ENCODE results near the gene EYS.

Gene EYS

DNA sequence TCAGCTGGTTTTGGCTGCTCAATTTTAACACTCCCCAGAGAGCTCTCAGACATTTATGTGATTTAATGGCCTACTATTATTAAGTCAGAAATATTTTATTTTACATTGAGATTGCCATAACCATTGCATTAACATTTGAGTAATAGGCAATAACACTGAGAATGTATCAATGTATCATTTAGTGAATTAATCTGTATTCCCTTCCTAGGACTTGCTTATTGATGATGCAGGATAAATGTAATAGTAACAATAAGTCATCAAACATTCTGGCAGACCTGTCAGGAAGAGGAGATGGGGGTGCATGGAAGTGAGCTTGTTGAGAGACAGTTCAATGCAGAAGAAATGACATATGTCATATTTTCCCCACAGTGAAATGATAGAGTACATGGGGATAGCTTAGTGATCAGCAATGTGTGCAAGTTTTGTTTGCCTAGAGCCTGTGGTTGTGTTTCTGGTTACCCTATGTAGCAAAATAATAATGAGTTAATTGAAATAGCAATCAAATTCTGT lies 458.9 kb downstream of the EYS start:
- TF ChIP-seq, protein P1, sequence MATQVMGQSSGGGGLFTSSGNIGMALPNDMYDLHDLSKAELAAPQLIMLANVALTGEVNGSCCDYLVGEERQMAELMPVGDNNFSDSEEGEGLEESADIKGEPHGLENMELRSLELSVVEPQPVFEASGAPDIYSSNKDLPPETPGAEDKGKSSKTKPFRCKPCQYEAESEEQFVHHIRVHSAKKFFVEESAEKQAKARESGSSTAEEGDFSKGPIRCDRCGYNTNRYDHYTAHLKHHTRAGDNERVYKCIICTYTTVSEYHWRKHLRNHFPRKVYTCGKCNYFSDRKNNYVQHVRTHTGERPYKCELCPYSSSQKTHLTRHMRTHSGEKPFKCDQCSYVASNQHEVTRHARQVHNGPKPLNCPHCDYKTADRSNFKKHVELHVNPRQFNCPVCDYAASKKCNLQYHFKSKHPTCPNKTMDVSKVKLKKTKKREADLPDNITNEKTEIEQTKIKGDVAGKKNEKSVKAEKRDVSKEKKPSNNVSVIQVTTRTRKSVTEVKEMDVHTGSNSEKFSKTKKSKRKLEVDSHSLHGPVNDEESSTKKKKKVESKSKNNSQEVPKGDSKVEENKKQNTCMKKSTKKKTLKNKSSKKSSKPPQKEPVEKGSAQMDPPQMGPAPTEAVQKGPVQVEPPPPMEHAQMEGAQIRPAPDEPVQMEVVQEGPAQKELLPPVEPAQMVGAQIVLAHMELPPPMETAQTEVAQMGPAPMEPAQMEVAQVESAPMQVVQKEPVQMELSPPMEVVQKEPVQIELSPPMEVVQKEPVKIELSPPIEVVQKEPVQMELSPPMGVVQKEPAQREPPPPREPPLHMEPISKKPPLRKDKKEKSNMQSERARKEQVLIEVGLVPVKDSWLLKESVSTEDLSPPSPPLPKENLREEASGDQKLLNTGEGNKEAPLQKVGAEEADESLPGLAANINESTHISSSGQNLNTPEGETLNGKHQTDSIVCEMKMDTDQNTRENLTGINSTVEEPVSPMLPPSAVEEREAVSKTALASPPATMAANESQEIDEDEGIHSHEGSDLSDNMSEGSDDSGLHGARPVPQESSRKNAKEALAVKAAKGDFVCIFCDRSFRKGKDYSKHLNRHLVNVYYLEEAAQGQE (IDR thresholded peaks at IDR 0.05; ENCODE audit: insufficient read depth in 1 of 2, low read depth in 2 of 2, low read length in 2 of 2): no peak
- TF ChIP-seq FOXP2 (optimal IDR thresholded peaks at IDR 0.05; ENCODE audit: borderline replicate concordance, extremely low read depth, extremely low read length, insufficient read depth) (no peak), POLR2AphosphoS5 (IDR thresholded peaks at IDR 0.05; ENCODE audit: low read depth, low read length) (no peak), TAF1 (IDR thresholded peaks at IDR 0.05; ENCODE audit: borderline replicate concordance, insufficient read depth, low read length) (no peak), SIN3A (IDR thresholded peaks at IDR 0.05; ENCODE audit: borderline replicate concordance, insufficient read depth, low read length) (no peak)

DNA sequence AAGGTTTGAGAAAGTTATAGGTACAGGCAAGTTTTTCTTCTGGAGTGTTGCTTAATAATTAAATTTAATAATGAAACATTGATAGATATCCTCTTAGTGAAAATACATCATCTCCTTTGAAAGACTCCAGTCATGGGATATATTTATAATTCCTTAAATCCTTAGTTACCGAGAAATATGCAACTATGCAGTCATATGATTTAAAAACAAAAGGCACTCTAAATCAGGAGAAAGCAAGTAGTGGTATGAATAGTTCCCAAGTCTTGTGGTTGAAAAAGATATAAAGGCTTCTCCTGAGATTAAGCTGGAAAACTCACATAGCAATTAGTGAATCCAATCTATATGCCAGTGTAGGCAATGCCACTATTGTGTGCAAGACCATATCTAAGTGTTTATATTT lies 475.4 kb downstream of the EYS start:
- no peak for TF ChIP-seq TAF1 (IDR thresholded peaks at IDR 0.05; ENCODE audit: borderline replicate concordance, insufficient read depth, low read length)
- no peak for TF ChIP-seq FOXP2 (optimal IDR thresholded peaks at IDR 0.05; ENCODE audit: borderline replicate concordance, extremely low read depth, extremely low read length, insufficient read depth)
- no peak for TF ChIP-seq SIN3A (IDR thresholded peaks at IDR 0.05; ENCODE audit: borderline replicate concordance, insufficient read depth, low read length)
- TF ChIP-seq POLR2AphosphoS5 (IDR thresholded peaks at IDR 0.05; ENCODE audit: low read depth, low read length): no peak
- TF ChIP-seq, protein P1 (IDR thresholded peaks at IDR 0.05; ENCODE audit: insufficient read depth in 1 of 2, low read depth in 2 of 2, low read length in 2 of 2): no peak

DNA sequence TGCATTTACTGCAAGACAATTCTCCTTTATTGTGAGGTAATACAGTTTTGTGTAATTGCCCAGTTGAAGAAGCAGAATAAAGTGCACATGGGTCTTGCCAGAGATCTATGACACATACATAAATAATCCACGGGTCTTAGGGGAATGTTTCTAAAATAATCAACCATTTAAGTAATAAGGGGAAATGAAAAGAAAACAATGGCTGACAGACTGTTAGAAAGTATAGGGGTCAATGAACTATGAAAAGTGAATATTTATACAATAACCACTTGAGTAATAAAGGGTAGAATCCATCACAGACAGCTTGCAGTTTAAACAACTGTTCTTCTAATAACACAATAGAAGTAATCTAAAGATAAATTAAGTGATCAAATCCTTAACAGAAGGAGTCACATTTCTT lies 477.2 kb downstream of the EYS start:
- TF ChIP-seq, protein P1 (IDR thresholded peaks at IDR 0.05; ENCODE audit: insufficient read depth in 1 of 2, low read depth in 2 of 2, low read length in 2 of 2): no peak
- TF ChIP-seq SIN3A (IDR thresholded peaks at IDR 0.05; ENCODE audit: borderline replicate concordance, insufficient read depth, low read length): no peak
- no peak for TF ChIP-seq TAF1 (IDR thresholded peaks at IDR 0.05; ENCODE audit: borderline replicate concordance, insufficient read depth, low read length)
- no peak for TF ChIP-seq POLR2AphosphoS5 (IDR thresholded peaks at IDR 0.05; ENCODE audit: low read depth, low read length)
- no peak for TF ChIP-seq FOXP2 (optimal IDR thresholded peaks at IDR 0.05; ENCODE audit: borderline replicate concordance, extremely low read depth, extremely low read length, insufficient read depth)

DNA sequence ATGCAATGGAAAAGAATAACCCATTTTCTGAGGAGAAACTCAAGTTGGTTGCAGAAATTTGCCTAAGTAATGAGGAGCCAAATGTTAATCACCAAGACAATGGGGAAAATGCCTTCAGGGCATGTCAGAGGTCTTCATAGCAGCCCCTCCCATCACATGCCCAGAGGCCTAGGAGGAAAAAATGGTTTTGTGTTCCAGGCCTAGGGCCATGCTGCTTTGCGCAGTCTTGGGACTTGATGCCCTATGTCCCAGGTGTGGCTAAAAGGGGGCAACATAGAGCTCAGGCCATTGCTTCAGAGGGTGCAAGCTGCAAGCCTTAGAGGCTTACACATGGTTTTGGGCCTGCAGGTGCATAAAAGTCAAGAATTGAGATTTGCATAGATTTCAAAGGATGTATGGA lies 485.9 kb downstream of the EYS start:
- TF ChIP-seq, protein P1 (IDR thresholded peaks at IDR 0.05; ENCODE audit: insufficient read depth in 1 of 2, low read depth in 2 of 2, low read length in 2 of 2): no peak
- TF ChIP-seq POLR2AphosphoS5 (IDR thresholded peaks at IDR 0.05; ENCODE audit: low read depth, low read length) (no peak), FOXP2 (optimal IDR thresholded peaks at IDR 0.05; ENCODE audit: borderline replicate concordance, extremely low read depth, extremely low read length, insufficient read depth) (no peak), SIN3A (IDR thresholded peaks at IDR 0.05; ENCODE audit: borderline replicate concordance, insufficient read depth, low read length) (no peak), TAF1 (IDR thresholded peaks at IDR 0.05; ENCODE audit: borderline replicate concordance, insufficient read depth, low read length) (no peak)

DNA sequence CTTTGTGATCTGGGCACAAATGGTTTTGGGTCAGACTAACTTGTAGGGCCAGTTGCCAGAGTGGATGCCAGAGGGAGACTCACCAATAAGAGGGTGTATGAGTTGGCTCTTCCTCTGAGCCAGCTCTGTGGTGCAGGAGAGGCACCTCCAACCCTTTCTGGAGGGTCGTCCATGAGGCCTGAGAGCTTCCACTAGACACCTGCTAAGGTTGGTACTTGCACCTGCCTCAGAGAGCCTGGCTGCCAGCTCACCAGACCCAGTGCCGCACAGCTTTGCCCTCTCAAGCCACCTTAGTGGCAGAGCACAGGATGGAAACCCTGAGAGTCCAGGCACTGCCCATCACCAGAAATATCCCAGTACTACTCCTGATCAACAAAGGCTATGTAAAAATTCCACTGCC lies 504.3 kb downstream of the EYS start:
- TF ChIP-seq FOXP2 (optimal IDR thresholded peaks at IDR 0.05; ENCODE audit: borderline replicate concordance, extremely low read depth, extremely low read length, insufficient read depth) (no peak), TAF1 (IDR thresholded peaks at IDR 0.05; ENCODE audit: borderline replicate concordance, insufficient read depth, low read length) (no peak), POLR2AphosphoS5 (IDR thresholded peaks at IDR 0.05; ENCODE audit: low read depth, low read length) (no peak), SIN3A (IDR thresholded peaks at IDR 0.05; ENCODE audit: borderline replicate concordance, insufficient read depth, low read length) (no peak)
- TF ChIP-seq, protein P1 (IDR thresholded peaks at IDR 0.05; ENCODE audit: insufficient read depth in 1 of 2, low read depth in 2 of 2, low read length in 2 of 2): no peak
